ENCODE measurements around the gene SUPT16H. TPM values are rescaled to one million over a fixed set of nuclear protein-coding genes. Genes with fewer than 3 reads are reported as not detected.

The SUPT16H gene
- total RNA-seq, 2 experiments from 2014 or later: 177 to 179 TPM

Other genes starting within 250 kb of the SUPT16H start
- under 1 TPM in 1 of 2 experiments, not detected in 1; 0.02 TPM for gene OR5AU1, start 228.0 kb downstream of the SUPT16H start, total RNA-seq
- 1,000 to 10,000 TPM; 1,155 to 1,665 TPM for gene HNRNPC, start 114.6 kb downstream of the SUPT16H start, total RNA-seq
- under 1 TPM; 0.14 to 0.21 TPM for gene RPGRIP1, start 103.9 kb downstream of the SUPT16H start, total RNA-seq
- 100 to 1,000 TPM in 1 of 2 experiments, 10 to 100 TPM in 1; 84.3 to 104 TPM for gene CHD8, start 72.1 kb upstream of the SUPT16H start, total RNA-seq
- gene RAB2B, start 92.9 kb upstream of the SUPT16H start, total RNA-seq: 10 to 100 TPM; 21.2 to 22.0 TPM
- 10 to 100 TPM; 79.5 to 85.6 TPM for gene TOX4, start 93.2 kb upstream of the SUPT16H start, total RNA-seq
- gene METTL3, start 127.3 kb upstream of the SUPT16H start, total RNA-seq: 10 to 100 TPM; 64.0 to 67.4 TPM
- 1 to 10 TPM; 5.5 to 6.3 TPM for gene SALL2, start 142.3 kb upstream of the SUPT16H start, total RNA-seq
- gene OR10G3, start 196.1 kb upstream of the SUPT16H start, total RNA-seq: not detected